DMS53 (cell line): ENCODE data around the gene CCDC198.
A peak's percentile ranks its signal among the peaks of the same experiment; 100 is the strongest.

Experiments
- DNase-seq: peaks from one replicate; lab custom pipeline; 2025; lab: John Stamatoyannopoulos, UW

Gene CCDC198

GRCh38 chr14:57464008-57464730 lies 29.5 kb downstream of the CCDC198 start:
- peak; percentile 88 for DNase-seq

- DNase-seq, result peak; percentile 28
Measured at GRCh38 chr14:57462551-57462950, 31.1 kb downstream of the CCDC198 start.

- DNase-seq, result peak; percentile 57
Measured at GRCh38 chr14:57461777-57462320, 31.8 kb downstream of the CCDC198 start.

GRCh38 chr14:57435923-57436322 lies 57.7 kb downstream of the CCDC198 start:
- no peak for DNase-seq

- no peak for DNase-seq
Measured at GRCh38 chr14:57420986-57421385, 72.7 kb downstream of the CCDC198 start.

GRCh38 chr14:57420033-57420432 lies 73.6 kb downstream of the CCDC198 start:
- no peak for DNase-seq
